ENCODE data around the gene MS4A12.

Gene MS4A12

GRCh38 chr11:60511393-60511792 lies 18.8 kb downstream of the MS4A12 start:
- TF ChIP-seq CTCF (conservative IDR thresholded peaks at IDR 0.05; ENCODE audit: low read length), result no peak
- TF ChIP-seq EZH2phosphoT487 (IDR thresholded peaks at IDR 0.05; ENCODE audit: borderline replicate concordance), result no peak
- Histone ChIP-seq H3K9me3 (ENCODE audit: insufficient read depth, low read depth, low read length) (no peaks in the 10 kb centered on the region), H3K4me1 (ENCODE audit: insufficient read depth, low read length, poor library complexity, severe bottlenecking) (no peaks in the 10 kb centered on the region), H3F3A (ENCODE audit: low read depth) (no peaks in the 10 kb centered on the region), H3K27me3 (ENCODE audit: insufficient read depth, low read length, poor library complexity, severe bottlenecking) (peaks cover 46% of the 10 kb centered on the region), H4K20me1 (ENCODE audit: insufficient read depth, low read length, poor library complexity, severe bottlenecking) (no peaks in the 10 kb centered on the region), H2AFZ (ENCODE audit: low read length) (no peak overlapping the region), H3K9ac (ENCODE audit: low read depth, low read length, poor library complexity, severe bottlenecking) (no peak overlapping the region), H3K79me2 (ENCODE audit: insufficient read depth, low read length) (no peaks in the 10 kb centered on the region), H3K4me3 (ENCODE audit: low read length, poor library complexity, severe bottlenecking) (no peak overlapping the region), H3K4me2 (ENCODE audit: low read depth, low read length, poor library complexity, severe bottlenecking) (no peak overlapping the region), H3K36me3 (ENCODE audit: insufficient read depth, low read length) (no peaks in the 10 kb centered on the region), H3K9me2 (replicated peaks; ENCODE audit: low read depth, low read length) (no peaks in the 10 kb centered on the region)

- no peaks in the 10 kb centered on the region for H3F3A ChIP-seq (ENCODE audit: low read depth)
- no peaks in the 10 kb centered on the region for H3K36me3 ChIP-seq (ENCODE audit: insufficient read depth, low read length)
- H3K4me3 ChIP-seq (ENCODE audit: low read length, poor library complexity, severe bottlenecking), result no peak overlapping the region
- no peak for TF ChIP-seq CTCF (conservative IDR thresholded peaks at IDR 0.05; ENCODE audit: low read length)
- TF ChIP-seq EZH2phosphoT487 (IDR thresholded peaks at IDR 0.05; ENCODE audit: borderline replicate concordance), result no peak
- H4K20me1 ChIP-seq (ENCODE audit: insufficient read depth, low read length, poor library complexity, severe bottlenecking), result no peaks in the 10 kb centered on the region
- H3K4me1 ChIP-seq (ENCODE audit: insufficient read depth, low read length, poor library complexity, severe bottlenecking), result no peaks in the 10 kb centered on the region
- no peaks in the 10 kb centered on the region for H3K9me3 ChIP-seq (ENCODE audit: insufficient read depth, low read depth, low read length)
- H2AFZ ChIP-seq (ENCODE audit: low read length), result no peak overlapping the region
- H3K4me2 ChIP-seq (ENCODE audit: low read depth, low read length, poor library complexity, severe bottlenecking), result no peak overlapping the region
- no peak overlapping the region for H3K9ac ChIP-seq (ENCODE audit: low read depth, low read length, poor library complexity, severe bottlenecking)
- no peaks in the 10 kb centered on the region for H3K9me2 ChIP-seq (replicated peaks; ENCODE audit: low read depth, low read length)
- peaks cover 33% of the 10 kb centered on the region for H3K27me3 ChIP-seq (ENCODE audit: insufficient read depth, low read length, poor library complexity, severe bottlenecking)
- H3K79me2 ChIP-seq (ENCODE audit: insufficient read depth, low read length), result no peaks in the 10 kb centered on the region
Observed at GRCh38 chr11:60512651-60513225, 20.2 kb downstream of the MS4A12 start.

GRCh38 chr11:60513496-60514460 lies 21.2 kb downstream of the MS4A12 start:
- H2AFZ ChIP-seq (ENCODE audit: low read length), result no peak overlapping the region
- no peaks in the 10 kb centered on the region for H3F3A ChIP-seq (ENCODE audit: low read depth)
- TF ChIP-seq CTCF (conservative IDR thresholded peaks at IDR 0.05; ENCODE audit: low read length) (no peak), EZH2phosphoT487 (IDR thresholded peaks at IDR 0.05; ENCODE audit: borderline replicate concordance) (no peak)

More at GRCh38 chr11:60513496-60514460, 21.2 kb downstream of the MS4A12 start:
- no peak overlapping the region for H3K4me2 ChIP-seq (ENCODE audit: low read depth, low read length, poor library complexity, severe bottlenecking)
- peaks cover 24% of the 10 kb centered on the region for H3K27me3 ChIP-seq (ENCODE audit: insufficient read depth, low read length, poor library complexity, severe bottlenecking)
- no peaks in the 10 kb centered on the region for H3K79me2 ChIP-seq (ENCODE audit: insufficient read depth, low read length)
- H3K4me1 ChIP-seq (ENCODE audit: insufficient read depth, low read length, poor library complexity, severe bottlenecking), result no peaks in the 10 kb centered on the region
- H3K9ac ChIP-seq (ENCODE audit: low read depth, low read length, poor library complexity, severe bottlenecking), result no peak overlapping the region
- H4K20me1 ChIP-seq (ENCODE audit: insufficient read depth, low read length, poor library complexity, severe bottlenecking), result no peaks in the 10 kb centered on the region
- no peaks in the 10 kb centered on the region for H3K36me3 ChIP-seq (ENCODE audit: insufficient read depth, low read length)
- no peak overlapping the region for H3K4me3 ChIP-seq (ENCODE audit: low read length, poor library complexity, severe bottlenecking)
- H3K9me2 ChIP-seq (replicated peaks; ENCODE audit: low read depth, low read length), result no peaks in the 10 kb centered on the region
- no peaks in the 10 kb centered on the region for H3K9me3 ChIP-seq (ENCODE audit: insufficient read depth, low read depth, low read length)
